OCI-LY7 (cell line): Measurements from ENCODE around the gene MAP2K7. TPM values are rescaled to one million over a fixed set of nuclear protein-coding genes. Genes with fewer than 3 reads are reported as not detected.

Experiments used
- BruUV-seq: library from RNA; stranded (reverse); fragments of 400-500 nt; replicated peaks from 2 replicates; lab custom pipeline; 2021; lab: Mats Ljungman, UMichigan
- CTCF ChIA-PET: fragments of 300-600 bp; sonication (Branson Sonifier 250); formaldehyde crosslinking; loops from one replicate; lab custom pipeline; 2022; ENCODE audit warnings: antibody characterized with exemption; ENCODE audit not compliant: unreplicated experiment; lab: Charles Lee
- POLR2A ChIA-PET: fragments of 300-600 bp; sonication (Branson Sonifier 250); formaldehyde crosslinking; loops from one replicate; lab custom pipeline; 2022; ENCODE audit warnings: antibody characterized with exemption; lab: Charles Lee
- DNase-seq: peaks from one replicate; pipeline ENCODE4 v3.0.0-alpha.2; 2015; ENCODE audit warnings: low spot score
- H2AFZ ChIP-seq: fragments of 200-600 bp; sonication (generic), shearing (Covaris generic); 2 replicates; pipeline ENCODE4 v1.6.1; 2014; ENCODE audit warnings: mild to moderate bottlenecking, antibody characterized with exemption, low read length, moderate library complexity
- H3K27ac ChIP-seq: fragments of 200-600 bp; sonication (generic); 2 replicates; pipeline ENCODE4 v1.5.1; 2014; ENCODE audit warnings: mixed run types, low read depth, mild to moderate bottlenecking, moderate library complexity, low read length, inconsistent platforms; ENCODE audit not compliant: poor library complexity, severe bottlenecking
- H3K36me3 ChIP-seq: fragments of 200-600 bp; sonication (generic); 2 replicates; pipeline ENCODE4 v1.6.1; 2014; ENCODE audit warnings: mild to moderate bottlenecking, antibody characterized with exemption, low read length, moderate library complexity, mixed read lengths; ENCODE audit not compliant: insufficient read depth
- H3K4me1 ChIP-seq: fragments of 200-600 bp; sonication (generic); 2 replicates; pipeline ENCODE4 v1.5.1; 2014; ENCODE audit warnings: mild to moderate bottlenecking, low read length; ENCODE audit not compliant: insufficient read depth, poor library complexity, severe bottlenecking
- H3K4me2 ChIP-seq: fragments of 200-600 bp; sonication (generic); 2 replicates; pipeline ENCODE4 v1.6.1; 2014; ENCODE audit warnings: mild to moderate bottlenecking, low read length
- H3K4me3 ChIP-seq: fragments of 200-600 bp; sonication (generic); 2 replicates; pipeline ENCODE4 v1.5.1; 2014; ENCODE audit warnings: mild to moderate bottlenecking, low read depth, low read length; ENCODE audit not compliant: poor library complexity, severe bottlenecking
- H3K79me2 ChIP-seq: fragments of 200-600 bp; sonication (generic); 2 replicates; pipeline ENCODE4 v1.6.1; 2016; ENCODE audit warnings: low read depth, mild to moderate bottlenecking, low read length, moderate library complexity, mixed read lengths; ENCODE audit not compliant: insufficient read depth
- H3K9me2 ChIP-seq: fragments of 200-600 bp; sonication (generic); 2 replicates; pipeline ENCODE4 v1.6.1; 2016; ENCODE audit warnings: mild to moderate bottlenecking, low read length, mixed read lengths; ENCODE audit not compliant: insufficient read depth
- H3K9me3 ChIP-seq: fragments of 200-600 bp; sonication (generic); 2 replicates; pipeline ENCODE4 v1.6.1; 2014; ENCODE audit warnings: mild to moderate bottlenecking, mixed run types, low read length, mixed read lengths
- H4K20me1 ChIP-seq: fragments of 200-600 bp; sonication (generic); 2 replicates; pipeline ENCODE4 v1.6.1; 2014; ENCODE audit warnings: mild to moderate bottlenecking, antibody characterized with exemption, low read length, moderate library complexity, mixed read lengths; ENCODE audit not compliant: insufficient read depth
- CTCF ChIP-seq: fragments of 200-600 bp; sonication (generic); conservative IDR thresholded peaks from 2 replicates; pipeline ENCODE4 v1.5.1; 2014; ENCODE audit warnings: mild to moderate bottlenecking, antibody characterized with exemption, low read length, moderate library complexity, mixed read lengths
- EZH2phosphoT487 ChIP-seq: fragments of 200-600 bp; sonication (generic); IDR thresholded peaks from 2 replicates; pipeline ENCODE4 v1.6.1; 2018; ENCODE audit warnings: low read depth, borderline replicate concordance, mild to moderate bottlenecking, mixed run types, antibody characterized with exemption, low read length, moderate library complexity, mixed read lengths
- intact Hi-C: fragments of 100-400 bp; cut with micrococcal nuclease; formaldehyde crosslinking; loops from one replicate; pipeline ENCODE4 v1.10.0; 2022; ENCODE audit not compliant: unreplicated experiment
- total RNA-seq, 2 experiments: library from RNA; depleted of rRNA in 1 of 2; stranded (reverse); fragments of >200 nt in 1 of 2; shearing (Covaris generic) in 1 of 2; gene quantifications; 2 replicates each; pipeline ENCODE4 v1.2.3, GENCODE V29; 2014 to 2022

Gene MAP2K7
- total RNA-seq, 2 experiments from 2014 or later, result 23.2 to 44.5 TPM

- Histone ChIP-seq H3K4me2 (no peak overlapping the region), H3K4me3 (no peak overlapping the region), H3K79me2 (no peaks in the 10 kb centered on the region), H2AFZ (no peak overlapping the region), H3K36me3 (peaks cover 37% of the 10 kb centered on the region), H3K9me2 (no peaks in the 10 kb centered on the region), H3K27ac (no peak overlapping the region), H3K4me1 (peaks cover 5% of the 10 kb centered on the region), H4K20me1 (no peaks in the 10 kb centered on the region), H3K9me3 (no peaks in the 10 kb centered on the region)
- CTCF ChIA-PET, result no interaction called here
- TF ChIP-seq EZH2phosphoT487 (no peak), CTCF (no peak)
- intact Hi-C loops, result no loop called here
- POLR2A ChIA-PET, result no interaction called here
- no peak for DNase-seq
- BruUV-seq, result no TSS peak
Observed at GRCh38 chr19:7927605-7928333, 24.1 kb downstream of the MAP2K7 start.

GRCh38 chr19:7928334-7928706, 24.6 kb downstream of the MAP2K7 start:
- POLR2A ChIA-PET, result interaction anchor here (0.7 kb wide), 1 partner anchor 671 kb away, joined by 5 read pairs; no protein-coding TSS in a partner anchor
- H3K36me3 ChIP-seq, result peaks cover 42% of the 10 kb centered on the region
- no peaks in the 10 kb centered on the region for H3K9me2 ChIP-seq
- no peak overlapping the region for H3K4me3 ChIP-seq
- H2AFZ ChIP-seq, result no peak overlapping the region
- CTCF ChIA-PET, result no interaction called here
- H3K9me3 ChIP-seq, result no peaks in the 10 kb centered on the region
- H3K79me2 ChIP-seq, result no peaks in the 10 kb centered on the region
- peaks cover 5% of the 10 kb centered on the region for H3K4me1 ChIP-seq
- H3K27ac ChIP-seq, result no peak overlapping the region
- no TSS peak for BruUV-seq
- TF ChIP-seq EZH2phosphoT487, result no peak
- TF ChIP-seq CTCF, result no peak
- intact Hi-C loops, result no loop called here
- no peaks in the 10 kb centered on the region for H4K20me1 ChIP-seq
- H3K4me2 ChIP-seq, result no peak overlapping the region
- DNase-seq, result no peak
